ENCODE measurements around the gene ETFA.

Gene ETFA

DNA sequence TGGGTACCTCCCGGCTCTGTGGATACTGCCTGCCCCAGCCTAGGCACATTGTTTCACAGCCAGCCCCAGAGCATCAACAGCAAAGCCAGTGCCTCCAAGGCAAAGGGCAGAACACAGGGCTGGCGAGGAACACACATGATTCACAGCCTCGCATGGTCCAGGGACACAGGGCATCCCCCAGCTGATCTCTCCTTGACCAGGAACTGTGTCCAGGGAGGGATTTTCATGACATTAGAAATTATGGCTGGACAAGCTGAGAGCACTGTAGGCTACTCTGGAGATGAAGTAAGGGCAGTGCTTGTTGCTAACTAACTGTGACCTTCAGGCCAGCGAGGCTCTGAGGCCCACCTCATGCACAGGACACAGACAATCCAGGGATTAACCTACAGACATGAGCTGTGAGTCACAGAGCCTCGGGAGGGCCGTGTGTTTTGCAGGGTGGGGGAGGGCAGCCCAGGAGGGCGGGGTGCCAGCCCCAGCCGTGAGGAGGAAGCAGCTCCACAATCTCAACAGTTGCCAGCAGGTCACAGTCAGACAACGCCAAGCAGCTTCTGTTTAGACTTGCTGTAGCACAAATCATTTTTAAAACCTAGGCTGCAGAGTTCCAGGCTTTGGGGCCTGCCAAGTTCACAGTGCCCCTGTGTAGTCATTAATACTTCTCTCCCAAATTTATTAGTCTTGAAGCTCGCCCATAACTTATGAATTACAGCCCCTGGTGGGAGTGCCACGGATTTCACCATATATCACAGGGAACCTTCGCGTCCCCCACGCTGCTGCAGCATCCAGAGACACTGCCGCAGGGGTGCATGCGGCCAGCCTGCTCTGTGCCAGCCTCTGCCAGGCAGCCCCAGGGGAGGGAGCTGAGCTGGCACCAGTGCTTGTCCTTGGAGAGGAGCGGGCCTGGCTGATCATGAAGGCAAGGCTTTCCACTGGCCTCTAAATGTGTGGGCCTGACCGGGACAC lies 114.7 kb downstream of the ETFA start:
- no peak for DNase-seq (ENCODE audit: low read depth in 2 of 2)

DNA sequence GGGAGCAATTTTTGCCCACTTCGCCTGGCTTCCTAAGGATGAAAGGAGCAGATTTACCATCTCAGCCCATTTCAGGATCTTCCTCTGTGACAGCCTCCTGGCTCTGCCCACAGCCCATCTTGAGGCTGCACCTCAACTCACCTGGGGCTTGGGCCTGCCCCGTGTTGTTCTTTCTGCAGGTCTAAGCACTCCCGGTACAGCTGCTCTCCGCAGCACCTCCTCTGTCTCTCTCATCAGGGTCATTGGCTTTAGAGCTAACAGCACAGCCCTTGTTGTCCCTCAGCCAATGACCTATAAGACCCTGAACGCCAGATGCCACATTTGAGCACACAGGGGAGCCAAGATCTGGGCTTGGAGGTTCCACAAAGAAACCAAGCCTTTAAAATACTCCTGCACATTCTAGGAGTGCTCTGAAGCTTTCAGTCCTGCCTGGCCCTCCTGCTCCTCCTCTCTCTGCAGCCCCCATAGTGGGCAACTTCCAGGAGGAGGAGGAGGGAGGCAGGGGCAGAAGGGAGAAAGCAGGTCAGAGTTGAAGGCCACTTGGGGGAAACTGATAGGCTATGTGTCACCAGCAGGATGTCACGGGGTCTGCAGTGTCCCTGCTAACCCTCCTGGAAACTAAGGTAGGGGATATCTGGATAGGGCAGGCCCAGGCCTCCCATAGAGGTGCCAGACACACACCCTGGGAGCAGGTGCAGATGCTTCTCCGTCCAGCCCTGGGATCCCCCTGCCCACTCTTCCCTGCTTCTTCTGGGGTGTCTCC lies 115.6 kb downstream of the ETFA start:
- DNase-seq (ENCODE audit: low read depth in 2 of 2) = no peak

DNA sequence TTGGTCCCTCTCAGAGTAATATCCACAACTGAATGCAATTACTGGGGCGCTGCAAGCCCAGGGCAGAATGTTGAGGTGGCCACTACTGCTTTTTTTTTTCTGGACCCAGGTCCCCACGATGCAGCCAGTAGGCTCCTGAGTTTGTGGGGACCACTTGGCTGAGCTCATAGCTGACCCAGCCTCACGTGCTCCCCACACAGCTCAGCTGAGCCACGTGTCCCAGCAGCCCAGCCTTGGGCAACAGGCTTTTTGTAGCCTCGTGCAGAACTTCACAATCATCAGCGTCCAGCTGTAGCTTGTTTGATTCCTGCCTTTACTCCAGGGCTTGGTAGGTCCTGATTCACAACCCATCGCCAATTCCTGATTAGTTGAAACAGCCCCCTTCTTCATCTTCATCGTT lies 117.3 kb downstream of the ETFA start:
- DNase-seq (ENCODE audit: low read depth in 2 of 2) = no peak

DNA sequence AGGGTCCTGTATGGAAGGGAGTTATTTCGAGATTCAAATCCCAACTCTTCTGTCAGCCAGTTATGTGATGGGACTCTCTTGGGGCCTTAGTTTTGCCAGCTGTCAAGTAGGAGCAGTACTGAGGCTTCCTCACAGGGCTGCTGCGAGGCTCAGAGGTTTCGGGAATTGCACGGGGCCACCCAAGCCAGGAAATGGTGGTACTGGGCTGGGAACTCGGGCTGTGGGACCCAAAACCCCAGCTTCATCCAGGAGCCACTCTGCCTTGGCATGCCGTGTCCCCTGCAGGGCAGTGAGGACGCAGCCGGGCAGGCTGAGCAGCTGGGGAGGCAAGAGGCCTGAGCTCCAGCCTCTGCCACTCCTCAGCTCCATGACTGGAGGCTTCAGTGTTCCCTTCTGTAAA lies 118.6 kb downstream of the ETFA start:
- DNase-seq (ENCODE audit: low read depth in 2 of 2) = no peak

DNA sequence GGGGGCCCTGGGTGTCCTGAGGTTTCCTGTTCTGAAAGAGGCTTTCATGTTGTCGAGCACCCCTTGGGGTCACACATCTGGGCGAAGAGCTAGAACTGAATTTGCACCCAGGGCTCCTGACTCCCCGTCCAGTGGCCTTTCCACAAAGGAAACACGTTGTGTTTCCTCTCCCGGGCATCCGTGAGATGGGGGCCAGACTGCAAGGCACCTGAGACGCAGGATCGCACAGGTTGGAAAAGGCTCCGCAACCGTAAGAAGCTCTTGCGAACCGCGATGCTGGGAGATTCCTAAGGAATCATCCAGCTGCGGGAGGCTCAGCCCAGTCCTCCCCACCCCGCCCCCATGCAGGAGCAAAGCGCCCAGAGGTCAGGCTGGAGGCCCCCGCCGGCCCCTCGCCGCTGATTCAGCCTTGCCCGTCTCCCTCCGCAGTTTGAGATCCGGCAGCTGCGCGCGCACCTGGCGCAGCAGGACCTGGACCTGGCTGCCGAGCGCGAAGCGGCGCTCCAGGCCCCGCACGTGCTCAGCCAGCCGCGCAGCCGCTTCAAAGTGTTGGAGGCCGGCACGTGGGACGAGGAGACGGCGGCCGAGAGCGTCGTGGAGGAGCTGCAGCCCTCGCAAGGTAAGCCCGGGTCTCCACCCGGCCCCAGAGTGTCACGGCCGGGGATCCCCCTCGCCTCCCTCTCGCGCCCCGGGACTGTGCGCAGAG lies 119.6 kb downstream of the ETFA start:
- DNase-seq (ENCODE audit: low read depth in 2 of 2) = no peak

DNA sequence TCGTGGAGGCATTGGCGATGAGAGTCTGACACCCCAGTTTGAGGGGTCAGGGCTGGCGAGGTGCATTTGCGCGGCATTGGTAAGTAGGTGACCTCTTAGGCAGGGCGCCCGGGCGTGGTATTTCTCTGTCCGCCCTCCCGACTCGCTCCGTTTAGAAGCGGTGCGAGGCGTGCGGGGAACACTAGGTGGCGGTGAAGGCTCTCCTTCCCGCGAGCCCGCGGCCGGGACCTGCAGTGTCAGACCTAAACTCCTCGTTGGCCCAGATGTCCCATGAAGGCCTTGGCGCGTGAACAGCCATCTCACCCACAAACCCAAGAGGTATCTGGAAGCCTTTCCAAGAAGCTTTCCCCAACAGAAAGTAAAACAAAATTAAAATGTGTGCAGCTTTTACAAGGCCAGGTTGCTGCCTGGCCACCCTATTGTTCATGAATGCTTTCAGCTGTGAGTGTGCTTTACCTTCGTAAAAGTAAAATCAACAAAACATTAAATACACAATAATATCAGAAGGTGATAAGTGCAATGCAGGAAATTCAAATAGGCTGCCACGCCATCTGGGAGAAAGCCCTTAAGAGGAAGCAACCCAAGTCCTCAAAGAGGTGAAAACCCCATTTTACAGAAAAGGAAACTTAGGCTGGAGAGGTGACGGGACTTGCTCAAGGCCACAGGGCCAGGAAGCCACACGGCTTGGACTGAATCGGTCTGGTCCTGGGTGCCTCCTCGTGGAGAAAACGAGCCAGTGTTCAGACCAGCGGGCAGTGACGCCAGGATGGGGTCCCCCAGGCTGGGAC lies 120.3 kb downstream of the ETFA start:
- peak; percentile 49 to 73 for DNase-seq (ENCODE audit: low read depth in 2 of 2)

DNA sequence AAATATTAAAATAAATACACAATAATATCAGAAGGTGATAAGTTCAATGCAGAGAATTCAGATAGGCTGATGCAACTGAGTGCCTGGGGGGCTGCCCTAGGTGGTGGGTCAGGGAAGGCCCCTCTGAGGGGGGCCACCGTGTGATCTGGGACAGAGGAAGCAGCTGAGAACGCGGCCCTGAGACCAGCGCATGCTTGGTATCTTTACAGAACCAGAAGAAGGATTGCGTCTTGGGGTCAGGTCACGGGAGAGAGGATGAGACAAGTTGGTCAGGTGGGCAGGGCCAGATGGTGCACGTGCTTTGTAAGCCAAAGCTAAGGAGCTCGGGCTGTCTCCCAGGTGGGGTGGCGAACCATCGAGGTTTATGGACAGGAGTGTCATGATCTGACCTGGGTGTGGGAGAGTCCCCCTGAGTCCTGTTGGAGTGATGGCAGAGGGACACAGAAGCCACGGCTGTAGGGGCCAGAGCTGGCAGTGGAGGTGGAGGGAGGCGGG lies 121.2 kb downstream of the ETFA start:
- DNase-seq (ENCODE audit: low read depth in 2 of 2) = no peak

DNA sequence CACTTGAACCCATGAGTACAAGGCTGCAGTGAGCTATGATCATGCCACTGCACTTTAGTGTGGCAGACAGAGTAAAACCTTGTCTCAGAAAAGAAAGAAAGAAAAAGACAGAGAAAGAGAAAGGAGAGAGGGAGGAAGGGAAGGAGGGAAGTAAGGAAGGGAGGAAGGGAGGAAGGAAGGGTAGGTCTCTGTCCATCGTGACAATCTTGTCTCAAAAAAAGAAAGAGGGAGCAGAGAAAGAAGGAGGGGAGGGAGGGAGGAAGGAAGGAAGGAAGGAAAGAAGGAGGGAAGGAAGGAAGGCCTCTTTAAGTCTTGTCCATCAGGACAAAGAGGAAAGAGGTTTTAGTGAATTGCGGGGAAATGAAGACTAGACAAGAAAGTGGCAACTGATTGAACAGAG lies 122.2 kb downstream of the ETFA start:
- no peak for DNase-seq (ENCODE audit: low read depth in 2 of 2)

DNA sequence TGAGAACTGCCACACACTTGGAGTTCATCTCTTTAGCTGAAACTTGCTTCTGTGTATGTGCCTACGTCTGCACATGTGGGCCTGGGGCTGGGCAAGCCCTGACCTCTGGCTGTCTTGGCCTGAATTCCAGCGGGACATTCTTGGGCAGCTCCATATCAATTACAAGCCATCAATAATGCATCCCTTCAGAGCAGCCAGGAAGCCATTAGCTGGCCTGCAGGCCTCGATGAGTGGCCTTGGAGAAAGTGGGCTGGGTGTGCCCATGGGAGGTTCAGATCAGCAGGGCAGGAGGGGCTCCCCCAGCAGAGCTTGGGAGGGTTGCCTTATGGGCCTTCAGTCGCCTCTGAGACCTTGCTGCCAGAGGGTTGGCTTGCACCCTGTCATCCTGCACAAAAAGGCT lies 124.1 kb downstream of the ETFA start:
- DNase-seq (ENCODE audit: low read depth in 2 of 2) = no peak

DNA sequence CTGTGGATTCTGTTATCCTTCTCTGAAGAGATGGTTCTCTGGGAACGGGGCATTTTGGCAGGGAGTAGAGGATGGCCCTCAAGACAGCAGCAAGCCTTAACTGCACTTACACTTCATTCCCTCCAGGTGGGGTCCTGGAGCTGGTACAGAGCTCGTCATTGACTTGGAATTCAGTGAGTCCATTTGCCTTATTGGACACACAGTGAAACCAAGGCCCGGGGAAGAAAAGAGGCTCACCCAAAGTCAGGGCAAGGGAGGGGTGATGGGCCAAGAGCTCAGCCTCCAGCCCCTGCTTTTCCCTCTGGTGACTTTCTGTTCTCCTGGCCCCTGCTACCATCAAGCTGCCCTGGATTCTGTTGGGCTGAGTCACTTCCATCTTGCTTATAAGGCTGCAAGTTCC lies 125.6 kb downstream of the ETFA start:
- no peak for DNase-seq (ENCODE audit: low read depth in 2 of 2)

DNA sequence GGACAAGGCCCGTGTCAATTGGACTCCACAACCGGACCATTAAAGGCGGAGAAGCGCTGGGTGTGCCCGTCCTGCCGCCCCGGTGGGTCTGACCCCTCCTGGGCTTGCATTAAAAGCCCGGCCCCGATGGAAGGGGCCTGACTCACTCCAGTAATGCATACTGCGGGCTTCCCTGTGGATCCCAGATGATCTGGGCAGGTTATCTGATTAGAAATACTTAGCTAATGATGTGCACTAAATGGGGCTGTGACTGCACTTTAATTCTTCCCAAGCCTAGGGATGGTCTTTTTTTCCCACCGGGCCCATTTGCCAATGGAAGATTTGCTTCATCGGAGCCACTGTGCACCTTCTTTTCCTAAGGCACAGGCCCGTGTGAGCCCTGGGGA lies 126.6 kb downstream of the ETFA start:
- DNase-seq (ENCODE audit: low read depth in 2 of 2) = no peak

DNA sequence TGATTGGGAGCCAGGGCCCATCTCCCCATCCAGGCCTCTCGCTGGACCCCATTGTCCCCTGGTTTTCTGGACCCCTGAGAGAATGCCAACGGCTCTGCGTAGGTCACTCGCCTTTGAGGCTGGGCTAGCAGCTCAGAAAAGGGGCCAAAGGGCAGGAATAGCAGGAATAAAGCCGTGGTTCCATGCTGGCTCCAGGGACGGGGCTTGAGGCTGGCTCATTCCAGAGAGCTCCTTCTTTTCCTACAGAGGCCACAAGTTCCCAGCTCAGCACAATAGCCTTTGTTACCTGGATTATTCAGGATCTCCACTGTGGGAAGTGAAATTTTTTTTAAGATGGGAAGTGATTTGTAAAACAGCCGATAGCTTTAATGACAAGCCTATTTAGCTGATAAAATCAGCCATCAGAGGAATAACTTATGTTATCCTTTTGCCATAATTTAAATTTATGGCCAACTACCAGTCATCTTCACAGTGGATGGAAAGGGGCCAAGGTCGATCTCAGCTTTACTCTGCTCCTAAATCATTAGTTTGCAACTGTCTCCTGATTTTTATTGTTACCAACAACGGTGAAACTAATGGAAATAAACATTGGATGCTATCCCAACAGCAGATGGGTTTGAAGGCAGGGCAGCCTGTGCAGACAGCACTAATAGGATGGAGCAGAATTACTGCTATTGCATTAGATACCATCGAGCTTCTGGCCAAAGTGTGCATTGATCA lies 127.2 kb downstream of the ETFA start:
- DNase-seq (ENCODE audit: low read depth in 2 of 2) = no peak

DNA sequence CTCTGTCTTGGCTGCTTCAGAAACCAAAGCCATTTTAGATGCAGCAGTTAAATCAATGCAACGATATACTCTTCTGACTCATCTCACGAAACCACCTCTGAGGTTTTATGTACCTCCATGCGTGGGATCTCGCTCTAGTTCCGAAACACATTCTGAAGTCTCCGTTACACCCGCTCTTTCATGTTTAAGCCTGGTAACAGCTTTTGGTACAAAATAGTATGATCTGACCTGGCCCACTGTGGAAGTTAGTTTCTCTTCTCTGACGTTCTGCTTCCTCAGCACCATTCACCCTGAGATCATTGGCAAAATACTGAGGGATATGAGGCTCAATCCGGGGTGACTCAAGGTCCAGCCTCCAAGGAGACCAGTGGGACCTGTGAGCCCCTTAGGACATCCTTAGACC lies 129.6 kb downstream of the ETFA start:
- DNase-seq (ENCODE audit: low read depth in 2 of 2) = peak; percentile 35 to 42

DNA sequence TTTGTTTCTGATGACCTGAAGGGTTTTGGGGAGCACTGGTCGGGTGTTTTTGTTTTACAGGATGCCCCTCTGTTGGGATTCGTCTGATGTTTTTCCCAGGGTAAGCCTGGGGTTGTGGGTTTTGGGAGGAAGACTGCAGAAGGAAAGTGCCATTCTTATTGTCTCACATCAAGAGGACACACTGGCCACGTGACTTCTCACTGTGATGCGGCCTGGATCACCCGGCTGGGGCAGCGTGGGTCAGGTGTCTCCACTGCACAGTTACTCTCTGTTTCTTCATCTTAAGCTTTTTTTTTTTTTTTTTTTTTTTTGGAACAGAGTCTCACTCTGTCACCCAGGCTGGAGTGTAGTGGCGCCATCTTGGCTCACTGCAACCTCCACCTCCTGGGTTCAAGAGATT lies 130.9 kb downstream of the ETFA start:
- DNase-seq (ENCODE audit: low read depth in 2 of 2) = no peak

DNA sequence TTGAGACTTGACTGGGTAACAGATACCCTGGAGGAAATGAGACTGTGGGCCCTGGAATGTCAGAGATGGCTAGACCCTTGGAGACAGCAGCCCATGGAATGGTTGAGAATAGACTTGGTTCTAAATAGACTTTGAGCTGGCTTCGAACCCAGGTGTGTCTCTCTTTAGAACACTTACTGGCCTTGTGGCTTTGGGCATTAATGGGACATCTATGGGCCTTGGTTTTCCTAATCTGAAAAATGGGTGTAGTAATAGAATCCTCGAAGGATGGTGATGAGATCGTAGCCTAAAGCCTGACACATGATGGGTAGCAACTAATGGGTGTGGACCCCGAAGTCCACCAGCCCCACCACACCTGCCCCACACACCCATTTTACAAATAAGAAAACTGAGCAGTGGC lies 132.2 kb downstream of the ETFA start:
- DNase-seq (ENCODE audit: low read depth in 2 of 2) = no peak

DNA sequence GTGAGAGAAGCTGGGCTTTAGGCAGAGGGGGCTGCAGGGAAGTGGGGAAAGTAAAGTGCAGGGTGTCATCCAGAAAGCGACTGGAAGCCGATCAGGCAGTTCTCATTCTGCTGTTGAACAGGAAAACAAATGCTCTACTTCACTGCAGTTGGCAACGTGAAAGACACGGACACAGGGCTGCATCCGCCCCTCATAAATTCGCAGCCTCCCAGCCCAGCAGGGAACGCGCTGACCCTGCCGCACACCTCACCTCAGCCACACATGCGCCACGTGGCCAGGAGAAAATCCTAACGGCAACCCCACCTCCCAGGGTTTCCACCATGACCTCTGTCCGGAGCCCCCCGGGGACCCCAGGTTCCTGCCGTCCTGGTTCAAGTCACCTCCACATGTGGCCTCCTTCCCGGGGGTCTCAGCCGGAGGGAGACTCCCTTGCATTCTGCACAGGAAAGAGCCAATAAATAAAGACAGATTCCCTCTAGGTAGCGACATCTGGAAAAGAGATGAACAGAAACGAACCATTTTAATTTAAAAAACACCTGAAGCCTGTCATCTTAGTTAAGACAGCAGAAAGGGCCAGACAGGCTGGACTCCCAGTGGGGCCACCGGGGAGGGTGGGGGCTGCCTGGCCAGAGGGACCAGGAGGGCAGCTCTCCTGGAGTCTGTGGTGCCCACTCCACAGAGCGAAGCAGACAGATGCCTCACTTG lies 132.8 kb downstream of the ETFA start:
- no peak for DNase-seq (ENCODE audit: low read depth in 2 of 2)

DNA sequence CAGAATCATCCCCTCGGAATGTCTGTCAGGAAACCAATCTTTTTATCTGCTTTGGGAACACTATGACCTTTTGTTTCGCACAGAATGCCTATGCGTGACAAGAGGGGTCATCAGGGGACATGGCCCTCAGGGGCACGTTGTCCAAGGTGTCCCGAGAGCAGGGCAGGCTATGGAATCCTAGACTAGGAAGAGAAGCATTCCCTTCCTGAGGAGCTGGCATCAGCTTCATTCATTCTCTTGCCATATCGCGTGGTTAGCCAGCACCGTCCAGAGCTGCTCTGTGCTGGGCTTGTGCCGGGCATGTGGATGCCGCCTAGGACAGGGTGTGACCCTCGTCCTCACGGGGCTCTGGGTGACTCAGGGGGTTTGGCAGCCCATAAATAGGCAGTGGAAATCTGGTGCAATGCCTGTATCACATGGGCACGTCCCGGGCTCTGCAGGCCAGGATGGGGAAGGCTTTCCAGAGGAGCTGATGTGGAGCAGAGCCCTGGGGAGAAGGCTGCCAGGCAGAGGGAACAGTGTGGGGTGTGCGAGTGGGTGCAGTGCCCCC lies 133.7 kb downstream of the ETFA start:
- no peak for DNase-seq (ENCODE audit: low read depth in 2 of 2)

DNA sequence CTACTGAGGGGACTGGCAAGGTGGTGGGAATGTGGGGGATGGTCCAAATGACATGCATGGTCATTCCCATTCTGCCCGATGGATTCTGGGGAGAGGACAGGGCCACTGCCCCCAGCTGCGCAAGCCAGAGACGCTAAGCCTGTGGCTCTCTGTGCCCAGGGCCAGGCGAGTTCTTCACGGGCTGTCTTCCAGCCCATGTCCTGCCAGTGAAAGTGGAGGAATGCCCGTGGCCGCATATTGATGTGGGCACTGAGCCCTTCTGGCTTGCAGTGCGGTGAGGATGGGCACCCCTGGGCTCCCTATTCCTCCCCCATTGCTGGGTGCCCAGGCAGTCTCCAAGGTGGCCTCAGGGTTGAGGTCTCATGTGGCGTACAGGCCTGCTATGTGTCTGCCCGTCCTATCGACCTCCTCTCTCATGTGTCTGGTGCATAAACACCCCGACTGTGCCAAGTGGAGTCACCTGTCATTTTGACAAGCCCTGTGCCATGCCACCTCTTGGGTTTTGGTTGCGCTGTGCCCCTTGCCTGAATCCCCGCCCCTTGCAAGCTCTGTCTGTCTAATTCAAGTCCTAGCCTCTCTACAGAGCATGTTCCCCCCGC lies 134.7 kb downstream of the ETFA start:
- DNase-seq (ENCODE audit: low read depth in 2 of 2) = no peak

DNA sequence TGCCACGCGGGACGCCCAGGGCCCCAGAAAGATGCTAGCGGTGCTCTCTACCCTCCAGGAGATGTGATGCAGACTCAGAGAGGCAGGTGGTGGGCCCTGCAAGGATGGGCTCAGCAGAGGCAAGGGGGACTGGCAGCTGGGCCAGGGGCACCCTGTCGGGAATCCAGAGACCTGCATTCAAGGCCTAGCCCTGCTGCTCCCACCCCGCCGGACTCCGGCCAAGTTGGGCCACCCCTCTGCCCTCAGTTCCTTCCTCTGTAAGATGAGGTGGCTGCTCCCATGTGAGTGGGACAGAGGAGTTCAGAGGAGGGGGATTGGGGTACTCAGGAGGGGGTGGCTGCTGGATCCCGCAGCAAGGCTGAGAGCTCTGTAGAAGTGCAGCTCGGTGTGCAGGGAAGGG lies 135.2 kb downstream of the ETFA start:
- DNase-seq (ENCODE audit: low read depth in 2 of 2) = no peak

Data from stimulated activated CD4-positive, alpha-beta T cell treated with anti-CD3 and anti-CD28 coated beads, Interleukin-15, amount 100 ng/mL, for 48 hours (primary cell).